IMR-90 (cell line): ENCODE data around the gene AP2M1. TPM values are rescaled to one million over a fixed set of nuclear protein-coding genes. Genes with fewer than 3 reads are reported as not detected.

ENCODE experiments used
- ATAC-seq: fragments of 200-7000 bp; cut with Tn5 transposase; 2 replicates; pipeline ENCODE4 v1.9.1; 2020; ENCODE audit warnings: low read depth, mild to moderate bottlenecking, moderate library complexity
- BruUV-seq: library from RNA; stranded (reverse); fragments of 400-500 nt; replicated peaks from 2 replicates; lab custom pipeline; 2021; lab: Mats Ljungman, UMichigan
- CTCF ChIA-PET: fragments of 300-600 bp; formaldehyde crosslinking; extraction: SDS; loops from one replicate; lab custom pipeline; 2021; ENCODE audit warnings: antibody characterized with exemption; lab: Yijun Ruan, JAX
- POLR2A ChIA-PET: fragments of 300-600 bp; sonication (Branson Sonifier 250); formaldehyde crosslinking; loops from one replicate; lab custom pipeline; 2022; ENCODE audit warnings: antibody characterized with exemption; ENCODE audit not compliant: unreplicated experiment; lab: Charles Lee
- DNase-seq: peaks from one replicate; pipeline ENCODE4 v3.0.0; 2013
- H2AFZ ChIP-seq: replicated peaks from 2 replicates; pipeline ENCODE3; 2013; ENCODE audit warnings: low read length, mild to moderate bottlenecking; ENCODE audit not compliant: poor library complexity
- H2AK5ac ChIP-seq: 2 replicates; pipeline ENCODE4 v1.6.1; 2013; ENCODE audit warnings: low read depth, low read length, inconsistent platforms
- H2AK9ac ChIP-seq: replicated peaks from 2 replicates; pipeline ENCODE3; 2013; ENCODE audit warnings: mild to moderate bottlenecking, low read depth, low read length, moderate library complexity; ENCODE audit not compliant: poor library complexity
- H2BK120ac ChIP-seq: 2 replicates; pipeline ENCODE4 v1.6.1; 2013; ENCODE audit warnings: low read depth, low read length, inconsistent platforms
- H2BK15ac ChIP-seq: 3 replicates; pipeline ENCODE4 v1.6.1; 2013; ENCODE audit warnings: low read depth, low read length, inconsistent platforms
- H2BK20ac ChIP-seq: 2 replicates; pipeline ENCODE4 v1.6.1; 2013; ENCODE audit warnings: low read depth, mild to moderate bottlenecking, inconsistent platforms, low read length, moderate library complexity
- H2BK5ac ChIP-seq: 2 replicates; pipeline ENCODE4 v1.6.1; 2013; ENCODE audit warnings: mild to moderate bottlenecking, low read depth, low read length, inconsistent platforms; ENCODE audit not compliant: poor library complexity, severe bottlenecking
- H3K14ac ChIP-seq: replicated peaks from 2 replicates; pipeline ENCODE4 v1.6.1; 2013; ENCODE audit warnings: low read depth, low read length, inconsistent platforms
- H3K18ac ChIP-seq: 2 replicates; pipeline ENCODE4 v1.6.1; 2013; ENCODE audit warnings: low read depth, low read length, control low read depth
- H3K23ac ChIP-seq: 2 replicates; pipeline ENCODE4 v1.6.1; 2013; ENCODE audit warnings: low read depth, low read length, inconsistent platforms
- H3K27ac ChIP-seq: 2 replicates; pipeline ENCODE4 v1.5.1; 2013; ENCODE audit warnings: mild to moderate bottlenecking, control low read depth, low read length; ENCODE audit not compliant: insufficient read depth
- H3K27me3 ChIP-seq: 2 replicates; pipeline ENCODE4 v1.6.1; 2013; ENCODE audit warnings: low read length; ENCODE audit not compliant: control insufficient read depth, insufficient read depth
- H3K36me3 ChIP-seq: 2 replicates; pipeline ENCODE4 v1.6.1; 2013; ENCODE audit warnings: low read length, mixed read lengths; ENCODE audit not compliant: control insufficient read depth, insufficient read depth
- H3K4ac ChIP-seq: 2 replicates; pipeline ENCODE4 v1.6.1; 2013; ENCODE audit warnings: low read depth, low read length, inconsistent platforms
- H3K4me1 ChIP-seq: 2 replicates; pipeline ENCODE4 v1.6.1; 2013; ENCODE audit warnings: low read length, mixed read lengths; ENCODE audit not compliant: control insufficient read depth, insufficient read depth
- H3K4me2 ChIP-seq: 2 replicates; pipeline ENCODE4 v1.6.1; 2013; ENCODE audit warnings: low read depth, mild to moderate bottlenecking, control low read depth, low read length, moderate library complexity
- H3K4me3 ChIP-seq: 2 replicates; pipeline ENCODE4 v1.5.1; 2013; ENCODE audit warnings: low read depth, mild to moderate bottlenecking, control low read depth, low read length, moderate library complexity; ENCODE audit not compliant: insufficient read depth
- H3K56ac ChIP-seq: 2 replicates; pipeline ENCODE4 v1.6.1; 2013; ENCODE audit warnings: low read length, inconsistent platforms; ENCODE audit not compliant: insufficient read depth; ENCODE audit errors: extremely low read depth
- H3K79me1 ChIP-seq, 2 experiments: 2 replicates each; pipeline ENCODE4 v1.6.1; 2013; ENCODE audit warnings: low read length in 2 of 2, inconsistent platforms in 1 of 2, low read depth in 1 of 2
- H3K9ac ChIP-seq: 2 replicates; pipeline ENCODE4 v1.6.1; 2013; ENCODE audit warnings: low read depth, low read length, control low read depth
- H3K9me1 ChIP-seq: 2 replicates; pipeline ENCODE4 v1.6.1; 2013; ENCODE audit warnings: low read length, inconsistent platforms; ENCODE audit not compliant: insufficient read depth
- H3K9me3 ChIP-seq: 2 replicates; pipeline ENCODE4 v1.6.1; 2013; ENCODE audit warnings: low read length; ENCODE audit not compliant: control insufficient read depth, insufficient read depth
- H4K20me1 ChIP-seq: 2 replicates; pipeline ENCODE4 v1.6.1; 2013; ENCODE audit warnings: low read length, inconsistent platforms; ENCODE audit not compliant: insufficient read depth
- H4K5ac ChIP-seq: 2 replicates; pipeline ENCODE4 v1.6.1; 2013; ENCODE audit warnings: mild to moderate bottlenecking, low read depth, low read length, control low read depth
- H4K8ac ChIP-seq, 2 experiments: 2 replicates each; pipeline ENCODE4 v1.6.1; 2013; ENCODE audit warnings: low read depth in 2 of 2, low read length in 2 of 2, control low read depth in 1 of 2, inconsistent platforms in 1 of 2
- H4K91ac ChIP-seq: 2 replicates; pipeline ENCODE4 v1.6.1; 2013; ENCODE audit warnings: low read depth, low read length, inconsistent platforms; ENCODE audit not compliant: insufficient read depth
- BHLHE40 ChIP-seq: fragments of 150-350 bp; IDR thresholded peaks from 2 replicates; pipeline ENCODE4 v1.6.1; 2016; ENCODE audit warnings: mild to moderate bottlenecking, low read depth, low read length
- FOS ChIP-seq: fragments of 150-350 bp; IDR thresholded peaks from 2 replicates; pipeline ENCODE4 v1.6.1; 2016; ENCODE audit warnings: low read depth, low read length
- MAFK ChIP-seq: IDR thresholded peaks from 2 replicates; pipeline ENCODE4 v1.6.1; 2012; ENCODE audit warnings: low read depth, low read length, improper control_type of control experiment
- MAZ ChIP-seq: IDR thresholded peaks from 2 replicates; pipeline ENCODE4 v1.6.1; 2012; ENCODE audit warnings: low read depth, mild to moderate bottlenecking, low read length, improper control_type of control experiment, moderate library complexity, borderline replicate concordance
- MXI1 ChIP-seq: IDR thresholded peaks from 2 replicates; pipeline ENCODE4 v1.6.1; 2012; ENCODE audit warnings: low read depth, mild to moderate bottlenecking, low read length, moderate library complexity, borderline replicate concordance
- NFE2L2 ChIP-seq: fragments of 150-350 bp; IDR thresholded peaks from 2 replicates; pipeline ENCODE4 v1.6.1; 2016; ENCODE audit warnings: low read depth, mild to moderate bottlenecking, low read length
- POLR2A ChIP-seq: IDR thresholded peaks from 2 replicates; pipeline ENCODE4 v1.6.1; 2012; ENCODE audit warnings: mild to moderate bottlenecking, low read depth, low read length
- RAD21 ChIP-seq: IDR thresholded peaks from 2 replicates; pipeline ENCODE4 v1.6.1; 2012; ENCODE audit warnings: low read length, improper control_type of control experiment
- RCOR1 ChIP-seq: IDR thresholded peaks from 2 replicates; pipeline ENCODE4 v1.6.1; 2012; ENCODE audit warnings: mild to moderate bottlenecking, low read length, improper control_type of control experiment; ENCODE audit not compliant: insufficient replicate concordance
- RFX5 ChIP-seq: IDR thresholded peaks from 2 replicates; pipeline ENCODE4 v1.8.0; 2012; ENCODE audit warnings: low read depth, mild to moderate bottlenecking, low read length, moderate library complexity
- SMC3 ChIP-seq: fragments of 150-350 bp; IDR thresholded peaks from 2 replicates; pipeline ENCODE4 v1.6.1; 2016; ENCODE audit warnings: low read depth, mild to moderate bottlenecking, antibody characterized with exemption, low read length, moderate library complexity
- WGBS, 2 experiments: methylation state at CpG; one replicate each; pipeline versions ENCODE4 v1.1.5 to v1.1.7; 2013; ENCODE audit warnings: missing lambda C conversion rate in 2 of 2; ENCODE audit not compliant: insufficient read length in 1 of 2; ENCODE audit errors: extremely low coverage in 2 of 2; 5-methylcytosine and 5-hydroxymethylcytosine counted together
- dilution Hi-C: fragments of 300-500 bp; cut with HindIII; formaldehyde crosslinking; loops from one replicate; pipeline ENCODE4 v1.14.3; 2018; ENCODE audit warnings: low sequenced_read_pairs; ENCODE audit not compliant: unreplicated experiment
- in situ Hi-C: fragments of 300-500 bp; cut with MboI; formaldehyde crosslinking; loops from 3 replicates; pipeline ENCODE4 v1.14.3; 2019; ENCODE audit warnings: low sequenced_read_pairs, inconsistent platforms, mixed read lengths
- intact Hi-C: fragments of 100-400 bp; cut with micrococcal nuclease; formaldehyde crosslinking; loops from 2 replicates; pipeline ENCODE4 v1.10.0; 2022
- polyA plus RNA-seq, 3 experiments: library from polyadenylated mRNA; depleted of rRNA; stranded (reverse); fragments of >200 nt; gene quantifications; 2 replicates each; pipeline ENCODE4 v1.2.3, GENCODE V29; 2012; ENCODE audit warnings: low replicate concordance in 1 of 3
- total RNA-seq: library from RNA; depleted of rRNA; stranded (reverse); fragments of >200 nt; gene quantifications from 2 replicates; pipeline ENCODE4 v1.2.3, GENCODE V29; 2012
- TF ChIP-seq, protein P1 (sequence below): fragments of 150-350 bp; IDR thresholded peaks from 2 replicates; pipeline ENCODE4 v1.6.1; 2017; ENCODE audit warnings: mild to moderate bottlenecking, antibody characterized with exemption, low read length, low read depth
- TF ChIP-seq, protein P2 (sequence below): fragments of 150-350 bp; IDR thresholded peaks from 2 replicates; pipeline ENCODE4 v1.6.1; 2016; ENCODE audit warnings: low read depth, mild to moderate bottlenecking, low read length, moderate library complexity, borderline replicate concordance
- TF ChIP-seq, protein P3 (sequence below): conservative IDR thresholded peaks from 2 replicates; pipeline ENCODE4 v1.5.1; 2012; ENCODE audit warnings: mild to moderate bottlenecking, low read depth, low read length, improper control_type of control experiment

Gene AP2M1
- total and polyA plus RNA-seq, 2 of the 4 experiments (the other 2 are of a cell fraction): 876 to 1,065 TPM

DNA sequence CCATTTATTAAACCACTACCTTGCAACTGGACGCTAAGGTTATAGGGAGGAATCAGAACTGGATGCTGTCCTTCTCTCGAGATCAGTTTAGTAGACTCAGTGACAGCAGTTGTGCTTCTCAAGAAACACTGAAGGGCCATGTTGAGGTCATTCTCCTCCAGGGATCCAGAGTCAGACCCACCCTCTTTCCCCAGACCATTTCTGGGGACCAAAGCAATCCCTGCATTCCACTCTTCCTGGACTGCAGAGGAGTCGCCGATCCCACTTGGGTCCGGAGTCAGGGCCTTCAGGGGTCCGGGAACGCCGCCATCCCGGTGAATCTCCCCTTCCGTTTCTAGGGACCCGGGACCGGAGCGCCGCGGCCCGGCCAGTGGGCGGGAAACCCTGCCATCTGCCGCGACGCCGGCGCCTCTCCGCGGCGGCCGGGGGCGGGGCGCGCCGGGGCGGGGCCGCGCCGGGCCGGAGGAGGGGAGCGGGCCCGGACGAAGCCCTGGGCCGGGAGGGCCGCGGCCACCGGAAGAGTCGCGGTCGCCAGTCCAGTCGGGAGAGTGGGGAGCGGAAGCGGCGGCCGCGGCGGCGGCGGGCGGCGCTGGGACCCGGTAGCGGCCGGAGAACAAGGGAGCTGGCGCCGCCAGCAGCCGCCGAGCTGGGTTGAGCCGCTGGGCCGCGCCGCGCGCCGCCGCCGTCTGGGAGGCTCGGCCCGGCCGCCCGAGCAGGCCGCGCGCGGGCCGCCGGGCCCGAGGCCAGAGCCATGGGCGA lies 19.6 kb upstream of the AP2M1 start, which contains the start of gene DVL3:
DVL3 (plus strand) TSS at position 493 of the 759 bp plus-strand sequence; CDS start at position 752, 259 bp downstream.
- peak within 1 kb of the TSS; percentile 93 for H4K5ac ChIP-seq
- peaks cover 8% of the 10 kb centered on the region; the same call in 1 of the 2 replicates for H3K9me1 ChIP-seq
- H4K20me1 ChIP-seq: peaks cover 39% of the 10 kb centered on the region
- peak within 1 kb of the TSS; percentile 98 for H3K4ac ChIP-seq
- H3K4me2 ChIP-seq: peak within 1 kb of the TSS; percentile 99
- H3K9me3 ChIP-seq: no peaks in the 10 kb centered on the region
- in situ Hi-C loops: no loop called here
- intact Hi-C loops: loop anchor here (1.0 kb wide), 1 partner anchor 21 kb away; no protein-coding TSS in a partner anchor
- ATAC-seq (peak; percentile 85), DNase-seq (peak; percentile 52)
- H3K79me1 ChIP-seq: peaks cover 9 to 48% of the 10 kb centered on the region in 2 experiments; a peak in 3 of 4 replicates
- H3K18ac ChIP-seq: peak within 1 kb of the TSS; percentile 96
- peak within 1 kb of the TSS; percentile 84 for H2BK120ac ChIP-seq
- peak within 1 kb of the TSS; percentile 99 for H2AFZ ChIP-seq
- H2BK20ac ChIP-seq: no peak within 1 kb of the TSS
- peak within 1 kb of the TSS; percentile 97 for H2AK9ac ChIP-seq
- no TSS peak for BruUV-seq
- 0 out of 3 replicates have a peak within 1 kb of the TSS, but pooled peaks have one; percentile 20 for H2BK15ac ChIP-seq
- H3K56ac ChIP-seq: peak within 1 kb of the TSS; percentile 89
- POLR2A ChIA-PET: no interaction called here
- peaks cover 9% of the 10 kb centered on the region for H3K4me1 ChIP-seq
- H3K9ac ChIP-seq: peak within 1 kb of the TSS; percentile 98
- dilution Hi-C loops: no loop called here
- 1% methylated on average over 42 of the region's 84 CpGs; no CpG with 5 or more reads in 1 of the 2 experiments for WGBS, 2 experiments
- CTCF ChIA-PET: no interaction called here
- H2BK5ac ChIP-seq: peak within 1 kb of the TSS; percentile 91
- H3K36me3 ChIP-seq: peaks cover 4% of the 10 kb centered on the region; the same call in 1 of the 2 replicates
- H3K23ac ChIP-seq: peak within 1 kb of the TSS; percentile 97
- H3K27ac ChIP-seq: peak within 1 kb of the TSS; percentile 96
- peak within 1 kb of the TSS; percentile 97 for H3K14ac ChIP-seq
- H4K91ac ChIP-seq: peak within 1 kb of the TSS; percentile 95
- no peaks in the 10 kb centered on the region for H3K27me3 ChIP-seq
- H4K8ac ChIP-seq: peak within 1 kb of the TSS; percentile 93 to 95
- peak within 1 kb of the TSS; percentile 97 for H2AK5ac ChIP-seq
- peak within 1 kb of the TSS; percentile 99 for H3K4me3 ChIP-seq
- TF ChIP-seq, protein P1, sequence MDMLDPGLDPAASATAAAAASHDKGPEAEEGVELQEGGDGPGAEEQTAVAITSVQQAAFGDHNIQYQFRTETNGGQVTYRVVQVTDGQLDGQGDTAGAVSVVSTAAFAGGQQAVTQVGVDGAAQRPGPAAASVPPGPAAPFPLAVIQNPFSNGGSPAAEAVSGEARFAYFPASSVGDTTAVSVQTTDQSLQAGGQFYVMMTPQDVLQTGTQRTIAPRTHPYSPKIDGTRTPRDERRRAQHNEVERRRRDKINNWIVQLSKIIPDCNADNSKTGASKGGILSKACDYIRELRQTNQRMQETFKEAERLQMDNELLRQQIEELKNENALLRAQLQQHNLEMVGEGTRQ: no peak
- TF ChIP-seq POLR2A (peak; percentile 59), RAD21 (no peak), MAZ (peak; percentile 61; the same call in 1 of the 2 replicates), NFE2L2 (no peak), MAFK (no peak), SMC3 (no peak), RFX5 (no peak), RCOR1 (no peak), MXI1 (0 out of 2 replicates have a peak, but pooled peaks have one; percentile 40), FOS (no peak), BHLHE40 (no peak)
- TF ChIP-seq, protein P2, sequence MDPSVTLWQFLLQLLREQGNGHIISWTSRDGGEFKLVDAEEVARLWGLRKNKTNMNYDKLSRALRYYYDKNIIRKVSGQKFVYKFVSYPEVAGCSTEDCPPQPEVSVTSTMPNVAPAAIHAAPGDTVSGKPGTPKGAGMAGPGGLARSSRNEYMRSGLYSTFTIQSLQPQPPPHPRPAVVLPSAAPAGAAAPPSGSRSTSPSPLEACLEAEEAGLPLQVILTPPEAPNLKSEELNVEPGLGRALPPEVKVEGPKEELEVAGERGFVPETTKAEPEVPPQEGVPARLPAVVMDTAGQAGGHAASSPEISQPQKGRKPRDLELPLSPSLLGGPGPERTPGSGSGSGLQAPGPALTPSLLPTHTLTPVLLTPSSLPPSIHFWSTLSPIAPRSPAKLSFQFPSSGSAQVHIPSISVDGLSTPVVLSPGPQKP: no peak
- TF ChIP-seq, protein P3, sequence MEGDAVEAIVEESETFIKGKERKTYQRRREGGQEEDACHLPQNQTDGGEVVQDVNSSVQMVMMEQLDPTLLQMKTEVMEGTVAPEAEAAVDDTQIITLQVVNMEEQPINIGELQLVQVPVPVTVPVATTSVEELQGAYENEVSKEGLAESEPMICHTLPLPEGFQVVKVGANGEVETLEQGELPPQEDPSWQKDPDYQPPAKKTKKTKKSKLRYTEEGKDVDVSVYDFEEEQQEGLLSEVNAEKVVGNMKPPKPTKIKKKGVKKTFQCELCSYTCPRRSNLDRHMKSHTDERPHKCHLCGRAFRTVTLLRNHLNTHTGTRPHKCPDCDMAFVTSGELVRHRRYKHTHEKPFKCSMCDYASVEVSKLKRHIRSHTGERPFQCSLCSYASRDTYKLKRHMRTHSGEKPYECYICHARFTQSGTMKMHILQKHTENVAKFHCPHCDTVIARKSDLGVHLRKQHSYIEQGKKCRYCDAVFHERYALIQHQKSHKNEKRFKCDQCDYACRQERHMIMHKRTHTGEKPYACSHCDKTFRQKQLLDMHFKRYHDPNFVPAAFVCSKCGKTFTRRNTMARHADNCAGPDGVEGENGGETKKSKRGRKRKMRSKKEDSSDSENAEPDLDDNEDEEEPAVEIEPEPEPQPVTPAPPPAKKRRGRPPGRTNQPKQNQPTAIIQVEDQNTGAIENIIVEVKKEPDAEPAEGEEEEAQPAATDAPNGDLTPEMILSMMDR: no peak
